HG03025 (cell line): ENCODE measurements around the gene SLC17A9.

ENCODE experiments used
- ATAC-seq: cut with Tn5 transposase; IDR thresholded peaks from one replicate; pipeline ENCODE4 v1.9.1; 2021; ENCODE audit warnings: mild to moderate bottlenecking, moderate library complexity; ENCODE audit not compliant: unreplicated experiment, low FRiP score

SLC17A9 gene

DNA sequence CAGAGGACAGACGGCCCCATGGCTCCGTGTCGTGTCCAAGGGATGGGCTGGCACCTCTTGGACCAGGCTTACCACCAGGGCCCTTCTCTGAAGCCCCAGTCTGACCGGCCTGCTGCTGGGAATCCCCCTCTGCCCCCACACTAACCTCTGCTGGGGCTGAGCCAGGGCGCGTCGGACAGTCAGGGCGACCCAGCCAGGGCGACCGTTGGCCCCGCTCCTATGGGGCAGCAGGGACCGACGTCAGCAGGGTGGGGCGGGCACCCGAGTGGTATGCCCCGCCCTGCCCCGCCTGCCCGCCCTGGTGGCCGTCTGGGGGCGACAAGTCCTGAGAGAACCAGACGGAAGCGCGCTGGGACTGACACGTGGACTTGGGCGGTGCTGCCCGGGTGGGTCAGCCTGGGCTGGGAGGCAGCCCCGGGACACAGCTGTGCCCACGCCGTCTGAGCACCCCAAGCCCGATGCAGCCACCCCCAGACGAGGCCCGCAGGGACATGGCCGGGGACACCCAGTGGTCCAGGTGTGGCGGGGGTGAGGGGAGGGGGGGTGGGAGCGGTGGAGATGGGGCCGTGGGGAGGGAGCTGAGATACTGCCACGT, at the start of gene SLC17A9:
Gene SLC17A9 (plus strand): TSS at position 337 of the 595 bp plus-strand sequence. CDS start 122 bp downstream, at position 459.
- ATAC-seq = no peak

GRCh38 chr20:62902926-62903615, 49.4 kb upstream of the SLC17A9 start:
- no peak for ATAC-seq

GRCh38 chr20:62905536-62906117, 46.9 kb upstream of the SLC17A9 start:
- no peak for ATAC-seq

DNA sequence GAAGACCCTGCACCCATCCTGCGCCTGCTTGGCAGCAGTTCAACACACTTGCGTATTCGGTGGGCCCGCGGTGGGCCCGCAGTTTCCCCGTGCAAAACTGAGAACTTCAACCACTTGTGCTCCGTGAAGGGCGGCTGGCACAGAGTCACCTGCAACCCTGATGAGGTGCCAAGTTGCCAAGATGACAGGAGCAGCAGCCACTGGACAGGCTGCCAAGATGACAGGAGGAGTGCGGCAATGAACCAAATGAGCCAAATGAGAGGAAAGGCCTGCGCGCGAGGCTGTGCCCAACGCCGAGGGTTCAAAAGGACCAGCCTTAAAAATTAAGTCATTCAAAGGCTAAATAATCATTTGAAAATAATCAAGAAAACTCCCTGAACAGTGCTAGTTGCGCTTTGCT, 46.3 kb upstream of the SLC17A9 start:
- no peak for ATAC-seq

- ATAC-seq = no peak
These were observed 45.7 kb upstream of the SLC17A9 start for GRCh38 chr20:62906647-62907375.

GRCh38 chr20:62907384-62908317, 44.9 kb upstream of the SLC17A9 start:
- no peak for ATAC-seq

DNA sequence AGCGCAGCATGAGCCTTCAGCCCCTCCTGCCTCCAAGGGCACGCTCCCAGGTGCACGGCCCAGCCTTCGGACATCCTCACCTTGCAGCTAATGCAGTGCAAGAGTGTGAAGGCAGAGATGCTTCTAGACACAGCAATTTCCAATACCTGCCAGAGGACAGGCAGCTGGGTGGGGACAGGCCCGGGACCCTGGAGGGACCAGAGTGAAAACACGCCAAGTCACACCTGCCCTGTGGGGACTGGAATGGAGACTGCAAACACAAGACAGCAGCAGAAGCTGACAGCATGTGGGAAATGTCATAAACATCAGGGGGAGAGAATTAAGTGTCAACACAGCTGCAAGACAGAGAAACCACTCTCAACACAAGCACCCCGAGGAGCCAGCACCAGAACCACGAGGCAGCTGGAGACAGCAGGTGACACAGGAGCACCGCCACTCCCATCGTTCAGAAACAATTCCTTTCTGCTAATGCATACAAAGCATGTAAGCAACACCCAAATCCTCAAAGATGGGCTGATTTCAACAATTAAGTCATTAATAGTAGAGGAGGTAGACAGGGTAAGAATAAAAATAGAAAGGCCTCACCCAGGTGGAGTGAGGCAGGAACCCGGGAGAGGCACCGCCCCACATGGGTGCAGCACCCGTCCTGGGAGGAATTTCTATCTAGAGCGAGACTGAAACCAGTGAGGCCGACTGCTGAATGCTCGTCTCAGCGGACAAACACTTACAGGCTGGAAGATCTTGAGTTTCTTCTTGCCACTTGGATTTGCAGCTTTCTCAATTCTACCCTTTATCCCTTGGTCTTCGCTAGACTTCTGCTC, 43.3 kb upstream of the SLC17A9 start:
- ATAC-seq = no peak

DNA sequence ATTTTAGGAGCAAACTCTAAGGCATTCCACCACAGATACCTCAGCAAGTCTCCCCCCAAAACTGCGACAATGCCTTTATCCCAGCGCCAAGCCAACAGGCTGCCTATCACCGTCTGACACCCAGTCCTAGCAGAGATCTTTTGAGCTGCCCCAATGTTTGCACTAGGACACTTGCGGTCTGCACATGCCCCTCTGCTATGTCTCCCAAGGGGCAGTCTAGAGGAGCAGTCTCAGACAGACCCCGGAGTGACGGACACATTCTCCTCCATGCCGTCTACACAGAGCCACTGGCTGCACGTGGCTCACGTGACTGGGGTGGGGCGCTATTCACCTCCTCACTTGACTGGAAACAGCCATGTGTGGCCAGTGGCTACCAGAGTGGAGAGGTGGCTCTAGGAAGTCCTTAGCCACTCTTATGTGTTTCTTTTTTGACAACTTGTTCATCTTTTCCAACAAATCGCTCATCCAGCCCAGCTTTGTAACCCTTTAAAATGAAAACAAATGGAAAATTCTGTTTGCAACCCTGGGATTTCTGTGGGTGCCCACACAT, 42.2 kb upstream of the SLC17A9 start:
- ATAC-seq = no peak

DNA sequence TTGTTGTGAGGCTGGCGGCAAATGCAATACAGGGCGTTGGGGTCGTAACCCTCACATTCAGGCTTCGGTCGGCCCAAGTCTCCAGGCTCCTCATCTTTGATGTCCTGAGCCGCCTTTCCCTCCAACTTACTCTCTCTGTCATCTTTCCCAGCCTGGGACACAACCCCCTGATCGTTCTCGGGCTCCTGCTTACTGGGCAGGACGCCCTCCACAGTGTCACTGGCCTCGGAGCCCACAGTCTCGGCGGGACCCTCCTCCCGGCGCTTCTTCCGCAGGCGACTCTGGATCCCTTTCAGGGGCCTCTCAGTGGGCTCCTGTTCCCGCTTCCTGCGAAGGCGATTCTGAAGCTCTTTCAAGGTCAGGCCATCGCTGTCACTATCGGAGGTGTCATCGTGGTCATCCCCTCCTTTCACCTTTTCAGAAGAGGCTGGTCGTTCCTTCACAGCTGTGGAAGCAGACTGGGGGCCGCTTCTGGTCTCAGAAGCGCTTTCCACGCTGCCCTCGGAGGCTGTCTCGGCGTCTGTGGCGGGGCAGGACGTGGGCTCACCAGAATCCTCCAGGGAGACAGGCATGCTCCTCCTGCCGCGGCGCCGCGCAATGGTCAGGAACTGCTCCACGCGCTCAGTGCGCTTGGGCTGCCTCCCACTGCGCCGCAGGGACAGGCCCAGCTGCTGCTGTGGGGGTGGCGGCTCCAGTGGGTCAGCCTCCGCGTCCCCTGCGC, 41.6 kb upstream of the SLC17A9 start:
- ATAC-seq = no peak

DNA sequence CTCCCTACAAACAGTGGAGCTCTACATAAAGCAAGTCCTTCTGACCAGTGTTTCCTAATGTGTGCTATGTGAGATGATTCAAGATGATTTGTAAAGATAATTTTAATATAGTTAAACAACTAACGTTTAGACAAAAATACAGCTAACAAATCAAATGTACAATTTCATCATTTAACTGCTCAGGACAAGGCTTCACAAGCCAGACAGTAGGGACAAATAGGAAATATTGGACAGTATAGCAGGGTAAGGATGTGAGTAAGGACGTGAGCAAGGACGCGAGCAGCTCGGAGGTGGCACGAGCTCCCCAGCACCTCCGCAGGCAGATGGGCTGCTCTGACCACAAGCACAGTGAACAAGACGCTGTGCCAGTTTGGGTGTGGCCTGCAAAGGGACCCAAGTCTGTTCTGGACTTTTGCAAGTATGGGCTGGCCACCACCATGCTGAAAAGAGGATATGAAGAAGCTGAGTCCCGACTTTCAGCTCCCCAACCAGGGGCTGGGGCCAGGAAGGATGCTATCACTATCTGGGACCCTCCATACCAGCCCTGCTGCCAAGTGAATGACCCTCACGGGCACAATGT, 40.7 kb upstream of the SLC17A9 start:
- no peak for ATAC-seq

DNA sequence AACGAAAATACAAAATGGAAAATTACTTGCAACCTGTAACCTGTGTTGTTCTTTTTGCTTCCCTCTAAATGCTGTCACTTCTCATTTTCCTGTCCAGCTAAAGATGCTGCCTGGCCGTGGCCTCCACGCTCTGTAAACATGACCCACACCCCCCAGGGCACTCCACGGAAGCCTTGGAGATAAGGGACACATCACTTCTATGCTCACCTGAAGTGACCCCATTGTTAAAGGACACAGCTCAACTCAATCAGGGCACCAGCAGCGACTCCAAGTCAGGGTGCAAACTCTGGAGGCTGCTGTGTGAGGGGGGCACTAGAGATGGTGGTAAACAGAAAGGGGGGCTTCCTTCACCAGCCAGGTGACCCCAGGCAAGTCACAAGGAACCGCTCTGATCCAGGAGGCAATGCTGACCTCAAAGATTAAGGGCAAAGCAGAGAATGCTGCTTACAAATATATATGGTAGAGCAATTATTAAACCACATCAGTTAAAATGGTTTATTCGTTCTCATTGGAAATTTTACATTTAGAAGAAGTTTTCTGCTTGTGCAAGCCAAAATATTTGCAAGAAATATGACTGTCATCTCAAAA, 39.4 kb upstream of the SLC17A9 start:
- no peak for ATAC-seq

DNA sequence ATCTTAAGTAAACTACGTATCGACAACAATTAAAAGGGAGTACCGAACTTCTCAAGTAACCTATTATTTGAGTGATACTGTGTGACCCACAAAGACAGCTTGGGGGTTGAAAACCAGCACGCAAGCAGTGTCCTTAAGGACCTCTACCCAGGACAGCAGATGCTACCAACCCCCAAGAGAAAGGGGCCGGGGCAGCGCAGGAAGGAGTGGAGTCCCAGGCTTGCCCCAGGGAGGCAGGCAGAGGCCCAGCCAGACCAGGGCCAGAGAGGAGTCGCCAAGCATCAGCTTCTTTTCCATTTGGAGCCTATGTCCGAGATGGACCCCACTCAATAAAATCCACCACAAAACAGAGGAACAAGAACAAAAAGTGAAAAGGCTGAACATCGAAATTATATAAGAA, 38.1 kb upstream of the SLC17A9 start:
- no peak for ATAC-seq

GRCh38 chr20:62914970-62915457, 37.5 kb upstream of the SLC17A9 start:
- no peak for ATAC-seq

DNA sequence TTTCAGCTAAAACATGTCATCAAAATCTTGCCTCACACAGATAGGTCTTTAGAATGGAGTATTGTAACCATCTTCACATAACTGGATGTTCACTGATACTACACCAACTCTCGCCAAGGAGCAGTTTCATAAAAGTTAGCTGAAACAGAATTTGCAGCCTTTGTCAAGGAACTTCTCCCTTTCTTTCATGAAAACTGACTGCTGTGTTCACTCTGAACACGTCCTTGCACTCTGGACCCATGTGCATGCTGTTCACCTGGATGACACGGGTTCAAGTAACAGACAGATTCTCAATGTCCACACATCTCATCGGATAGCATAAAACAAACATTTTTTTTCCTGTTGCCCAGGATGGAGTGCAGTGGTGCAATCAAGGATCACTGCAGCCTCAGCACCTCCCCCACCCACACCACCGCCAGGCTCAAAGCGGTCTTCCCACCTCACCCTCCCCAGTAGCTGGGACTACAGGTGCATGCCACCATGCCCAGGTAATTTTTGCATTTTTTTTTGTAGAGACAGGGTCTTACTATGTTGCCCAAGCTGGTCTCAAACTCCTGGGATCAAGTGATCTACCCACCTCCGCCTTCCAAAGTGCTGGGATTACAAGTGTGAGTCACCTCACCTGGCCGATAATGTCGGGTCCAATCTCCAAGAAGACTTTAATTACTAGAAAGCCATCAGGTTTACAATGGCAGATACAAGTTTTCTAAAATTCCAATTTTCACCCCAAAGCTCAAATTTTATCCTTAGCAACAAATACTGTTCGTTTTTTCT, 35.6 kb upstream of the SLC17A9 start:
- no peak for ATAC-seq

GRCh38 chr20:62917720-62918119, 34.8 kb upstream of the SLC17A9 start:
- no peak for ATAC-seq

DNA sequence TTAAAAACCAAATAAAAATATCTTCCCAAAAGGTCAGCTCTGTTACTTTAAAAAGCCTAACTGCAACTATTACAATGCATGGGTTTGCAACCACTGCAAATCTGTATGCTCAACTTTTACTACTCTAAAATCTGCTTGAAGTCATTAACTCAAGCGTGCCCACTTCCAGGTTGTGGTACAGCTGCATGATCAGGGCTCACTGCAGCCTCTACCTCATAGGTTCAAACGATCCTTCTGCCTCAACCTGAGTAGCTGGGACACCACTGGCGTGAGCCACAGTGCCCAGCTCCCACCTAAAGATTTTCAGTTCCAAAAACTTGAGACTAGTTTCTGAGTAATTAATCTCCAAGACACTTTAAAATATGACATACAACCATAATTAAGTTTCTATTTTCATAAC, 34.4 kb upstream of the SLC17A9 start:
- no peak for ATAC-seq

- ATAC-seq = no peak
These were observed 33.7 kb upstream of the SLC17A9 start for GRCh38 chr20:62918831-62919230.
